ENCODE data around the gene S100A3. TPM values are rescaled to one million over a fixed set of nuclear protein-coding genes. Genes with fewer than 3 reads are reported as not detected.

S100A3 gene
- total and polyA plus RNA-seq, 2 of the 13 experiments (the other 11 are each of a cell fraction or from before 2014, with no cell fraction given) = 2.5 to 4.5 TPM

GRCh38 chr1:153510984-153511410 is 38.1 kb downstream of the S100A3 start (continued):
- no peak for TF ChIP-seq ZNF530 (CRISPR knock-in tag; IDR thresholded peaks at IDR 0.05; ENCODE audit: low read depth)
- TF ChIP-seq ZNF282 (IDR thresholded peaks at IDR 0.05; ENCODE audit: partially characterized antibody) = no peak
- TF ChIP-seq ZNF160 (CRISPR knock-in tag; IDR thresholded peaks at IDR 0.05) = no peak
- TF ChIP-seq ZSCAN21 (CRISPR knock-in tag; IDR thresholded peaks at IDR 0.05; ENCODE audit: borderline replicate concordance) = no peak
- TF ChIP-seq RORA (CRISPR knock-in tag; IDR thresholded peaks at IDR 0.05) = no peak
- peak; percentile 63 for TF ChIP-seq TEAD3 (CRISPR knock-in tag; optimal IDR thresholded peaks at IDR 0.05; ENCODE audit: borderline replicate concordance)
- no peak for TF ChIP-seq ZSCAN20 (CRISPR knock-in tag; IDR thresholded peaks at IDR 0.05; ENCODE audit: borderline replicate concordance)
- no peak for TF ChIP-seq SCMH1 (CRISPR knock-in tag; IDR thresholded peaks at IDR 0.05; ENCODE audit: borderline replicate concordance)
- TF ChIP-seq ZNF710 (CRISPR knock-in tag; IDR thresholded peaks at IDR 0.05; ENCODE audit: borderline replicate concordance) = no peak
- no peak for TF ChIP-seq HOXA5 (CRISPR knock-in tag; IDR thresholded peaks at IDR 0.05)
- no peak for TF ChIP-seq HHEX (CRISPR knock-in tag; IDR thresholded peaks at IDR 0.05)
- TF ChIP-seq ZNF572 (CRISPR knock-in tag; IDR thresholded peaks at IDR 0.05) = no peak
- peak; percentile 94 for TF ChIP-seq MAX (IDR thresholded peaks at IDR 0.05)
- TF ChIP-seq ERF (CRISPR knock-in tag; IDR thresholded peaks at IDR 0.05) = peak; percentile 70; the same call in 1 of the 2 replicates
- no peak for TF ChIP-seq ZNF775 (CRISPR knock-in tag; IDR thresholded peaks at IDR 0.05; ENCODE audit: borderline replicate concordance)
- TF ChIP-seq SOX13 (IDR thresholded peaks at IDR 0.05) = no peak
- peak in 1 of 2 experiments; percentile 37; a peak in 1 of 4 replicates for TF ChIP-seq SOX13 (CRISPR knock-in tag; conservative IDR thresholded peaks at IDR 0.05 in 1 of 2, IDR thresholded peaks at IDR 0.05 in 1 of 2)
- no peak for TF ChIP-seq KDM4B (CRISPR knock-in tag; IDR thresholded peaks at IDR 0.05)
- TF ChIP-seq ZNF607 (CRISPR knock-in tag; IDR thresholded peaks at IDR 0.05; ENCODE audit: borderline replicate concordance) = no peak
- TF ChIP-seq MZF1 (CRISPR knock-in tag; IDR thresholded peaks at IDR 0.05; ENCODE audit: borderline replicate concordance) = no peak
- TF ChIP-seq FOXJ3 (CRISPR knock-in tag; IDR thresholded peaks at IDR 0.05; ENCODE audit: borderline replicate concordance) = no peak
- peak; percentile 37; the same call in 1 of the 2 replicates for TF ChIP-seq POGK (CRISPR knock-in tag; conservative IDR thresholded peaks at IDR 0.05)
- no peak for TF ChIP-seq ZNF510 (CRISPR knock-in tag; IDR thresholded peaks at IDR 0.05; ENCODE audit: low read depth)
- no peak for TF ChIP-seq TIGD3 (CRISPR knock-in tag; IDR thresholded peaks at IDR 0.05; ENCODE audit: borderline replicate concordance)
- TF ChIP-seq SMC3 (IDR thresholded peaks at IDR 0.05; ENCODE audit: low read length) = peak; percentile 66

Measured in HepG2 (cell line).